Activated T-cell treated with anti-CD3 and anti-CD28 coated beads, Interleukin-2, amount 50 U/mL, for 4 hours (primary cell): ENCODE results near the gene SPOCK1. TPM values are rescaled to one million over a fixed set of nuclear protein-coding genes. Genes with fewer than 3 reads are reported as not detected.

Experiments used
- ATAC-seq, 2 donors: fragments of 200-7000 bp; cut with Tn5 transposase; one replicate each; pipeline ENCODE4 v1.10.0; 2021
- DNase-seq: peaks from one replicate; pipeline ENCODE4 v3.0.0-alpha.2; 2020
- H3K27me3 Mint-ChIP-seq: one replicate; pipeline ENCODE4 v1.8.0; 2021; ENCODE audit warnings: low read depth, mixed read lengths
- H3K36me3 Mint-ChIP-seq: one replicate; pipeline ENCODE4 v1.8.0; 2022; ENCODE audit warnings: mixed read lengths; ENCODE audit not compliant: insufficient read depth
- H3K4me1 Mint-ChIP-seq: one replicate; pipeline ENCODE4 v1.8.0; 2021; ENCODE audit warnings: low read depth, mixed read lengths
- H3K4me3 Mint-ChIP-seq: one replicate; pipeline ENCODE4 v1.8.0; 2021; ENCODE audit warnings: mild to moderate bottlenecking, moderate library complexity, mixed read lengths
- H3K9me3 Mint-ChIP-seq: one replicate; pipeline ENCODE4 v1.8.0; 2021; ENCODE audit warnings: mixed read lengths
- total RNA-seq, 3 donors: library from RNA; stranded (reverse); gene quantifications; one replicate each; pipeline ENCODE4 v1.2.1, GENCODE V29; 2021

The SPOCK1 gene
- total RNA-seq, 3 donors from 2014 or later: not detected

- no peaks in the 10 kb centered on the region for H3K4me1 Mint-ChIP-seq
- ATAC-seq (no peak), DNase-seq (no peak)
- H3K36me3 Mint-ChIP-seq: no peaks in the 10 kb centered on the region
- H3K4me3 Mint-ChIP-seq: no peak overlapping the region
- peaks cover 2% of the 10 kb centered on the region for H3K27me3 Mint-ChIP-seq
- no peaks in the 10 kb centered on the region for H3K9me3 Mint-ChIP-seq
These were observed 56.5 kb downstream of the SPOCK1 start for GRCh38 chr5:137442660-137443059.

GRCh38 chr5:137441476-137441875 lies 57.6 kb downstream of the SPOCK1 start:
- Mint-ChIP-seq H3K4me1 (no peaks in the 10 kb centered on the region), H3K27me3 (peaks cover 2% of the 10 kb centered on the region), H3K9me3 (no peaks in the 10 kb centered on the region), H3K36me3 (no peaks in the 10 kb centered on the region), H3K4me3 (no peak overlapping the region)
- ATAC-seq: no peak
- no peak for DNase-seq

GRCh38 chr5:137440795-137441194 lies 58.3 kb downstream of the SPOCK1 start:
- no peaks in the 10 kb centered on the region for H3K36me3 Mint-ChIP-seq
- ATAC-seq (no peak), DNase-seq (no peak)
- no peak overlapping the region for H3K4me3 Mint-ChIP-seq
- peaks cover 2% of the 10 kb centered on the region for H3K27me3 Mint-ChIP-seq
- H3K4me1 Mint-ChIP-seq: no peaks in the 10 kb centered on the region
- H3K9me3 Mint-ChIP-seq: no peaks in the 10 kb centered on the region

- Mint-ChIP-seq H3K4me3 (no peak overlapping the region), H3K4me1 (no peaks in the 10 kb centered on the region), H3K9me3 (no peaks in the 10 kb centered on the region), H3K27me3 (peaks cover 4% of the 10 kb centered on the region), H3K36me3 (no peaks in the 10 kb centered on the region)
- DNase-seq: no peak
- no peak for ATAC-seq
These were observed 59.5 kb downstream of the SPOCK1 start for GRCh38 chr5:137439645-137440044.

- Mint-ChIP-seq H3K9me3 (no peaks in the 10 kb centered on the region), H3K4me3 (no peak overlapping the region), H3K36me3 (no peaks in the 10 kb centered on the region), H3K27me3 (peaks cover 4% of the 10 kb centered on the region), H3K4me1 (no peaks in the 10 kb centered on the region)
- DNase-seq (no peak), ATAC-seq (no peak)
These were observed 60.2 kb downstream of the SPOCK1 start for GRCh38 chr5:137438932-137439331.

GRCh38 chr5:137437774-137438173 lies 61.4 kb downstream of the SPOCK1 start:
- no peaks in the 10 kb centered on the region for H3K4me1 Mint-ChIP-seq
- H3K4me3 Mint-ChIP-seq: no peak overlapping the region
- ATAC-seq: no peak
- H3K9me3 Mint-ChIP-seq: no peaks in the 10 kb centered on the region
- no peak for DNase-seq
- H3K36me3 Mint-ChIP-seq: no peaks in the 10 kb centered on the region
- H3K27me3 Mint-ChIP-seq: peaks cover 4% of the 10 kb centered on the region

- peaks cover 4% of the 10 kb centered on the region for H3K27me3 Mint-ChIP-seq
- H3K9me3 Mint-ChIP-seq: no peaks in the 10 kb centered on the region
- ATAC-seq (no peak), DNase-seq (no peak)
- no peak overlapping the region for H3K4me3 Mint-ChIP-seq
- no peaks in the 10 kb centered on the region for H3K36me3 Mint-ChIP-seq
- no peaks in the 10 kb centered on the region for H3K4me1 Mint-ChIP-seq
These were observed 65.6 kb downstream of the SPOCK1 start for GRCh38 chr5:137433539-137433938.

GRCh38 chr5:137432376-137432775 lies 66.8 kb downstream of the SPOCK1 start:
- ATAC-seq (no peak), DNase-seq (no peak)
- Mint-ChIP-seq H3K4me3 (no peak overlapping the region), H3K4me1 (no peaks in the 10 kb centered on the region), H3K27me3 (peaks cover 2% of the 10 kb centered on the region), H3K36me3 (no peaks in the 10 kb centered on the region), H3K9me3 (no peaks in the 10 kb centered on the region)

- ATAC-seq (no peak), DNase-seq (no peak)
- no peaks in the 10 kb centered on the region for H3K9me3 Mint-ChIP-seq
- H3K4me3 Mint-ChIP-seq: no peak overlapping the region
- peaks cover 2% of the 10 kb centered on the region for H3K27me3 Mint-ChIP-seq
- no peaks in the 10 kb centered on the region for H3K36me3 Mint-ChIP-seq
- H3K4me1 Mint-ChIP-seq: no peaks in the 10 kb centered on the region
These were observed 68.1 kb downstream of the SPOCK1 start for GRCh38 chr5:137431051-137431450.

GRCh38 chr5:137415231-137415681 lies 83.9 kb downstream of the SPOCK1 start:
- no peak for DNase-seq
- ATAC-seq: no peak
- Mint-ChIP-seq H3K9me3 (peaks cover 13% of the 10 kb centered on the region), H3K4me1 (no peaks in the 10 kb centered on the region), H3K4me3 (no peak overlapping the region), H3K27me3 (peaks cover 2% of the 10 kb centered on the region), H3K36me3 (no peaks in the 10 kb centered on the region)

- Mint-ChIP-seq H3K9me3 (peaks cover 13% of the 10 kb centered on the region), H3K36me3 (no peaks in the 10 kb centered on the region), H3K27me3 (peaks cover 2% of the 10 kb centered on the region), H3K4me1 (no peaks in the 10 kb centered on the region), H3K4me3 (no peak overlapping the region)
- ATAC-seq (no peak), DNase-seq (no peak)
These were observed 84.9 kb downstream of the SPOCK1 start for GRCh38 chr5:137414112-137414755.

GRCh38 chr5:137412136-137412535 lies 87.0 kb downstream of the SPOCK1 start:
- peaks cover 2% of the 10 kb centered on the region for H3K27me3 Mint-ChIP-seq
- ATAC-seq (no peak), DNase-seq (no peak)
- no peak overlapping the region for H3K4me3 Mint-ChIP-seq
- H3K36me3 Mint-ChIP-seq: no peaks in the 10 kb centered on the region
- H3K4me1 Mint-ChIP-seq: no peaks in the 10 kb centered on the region
- H3K9me3 Mint-ChIP-seq: peaks cover 13% of the 10 kb centered on the region

- peaks cover 7% of the 10 kb centered on the region for H3K27me3 Mint-ChIP-seq
- H3K9me3 Mint-ChIP-seq: peaks cover 5% of the 10 kb centered on the region
- ATAC-seq (no peak), DNase-seq (no peak)
- no peaks in the 10 kb centered on the region for H3K4me1 Mint-ChIP-seq
- H3K36me3 Mint-ChIP-seq: no peaks in the 10 kb centered on the region
- no peak overlapping the region for H3K4me3 Mint-ChIP-seq
These were observed 88.7 kb downstream of the SPOCK1 start for GRCh38 chr5:137410234-137411010.

- DNase-seq (no peak), ATAC-seq (no peak)
- Mint-ChIP-seq H3K36me3 (no peaks in the 10 kb centered on the region), H3K9me3 (no peaks in the 10 kb centered on the region), H3K27me3 (peaks cover 9% of the 10 kb centered on the region), H3K4me1 (no peaks in the 10 kb centered on the region), H3K4me3 (no peak overlapping the region)
These were observed 89.4 kb downstream of the SPOCK1 start for GRCh38 chr5:137409736-137410135.

GRCh38 chr5:137407090-137407489 lies 92.0 kb downstream of the SPOCK1 start:
- H3K36me3 Mint-ChIP-seq: no peaks in the 10 kb centered on the region
- no peaks in the 10 kb centered on the region for H3K9me3 Mint-ChIP-seq
- no peak for ATAC-seq
- no peaks in the 10 kb centered on the region for H3K4me1 Mint-ChIP-seq
- peaks cover 6% of the 10 kb centered on the region for H3K27me3 Mint-ChIP-seq
- DNase-seq: no peak
- no peak overlapping the region for H3K4me3 Mint-ChIP-seq
